K562 (cell line): ENCODE measurements around the gene STAP1. TPM values are rescaled to one million over a fixed set of nuclear protein-coding genes. Genes with fewer than 3 reads are reported as not detected.
A peak's percentile ranks its signal among the peaks of the same experiment; 100 is the strongest.

Source experiments
- DMBX1 ChIP-seq: fragments of 250-450 bp; sonication (Bioruptor Pico); IDR thresholded peaks from 2 replicates; pipeline ENCODE4 v1.8.0; 2022; ENCODE audit warnings: inconsistent platforms, mild to moderate bottlenecking, moderate library complexity, borderline replicate concordance
- HMG20A ChIP-seq: fragments of 450-650 bp; formaldehyde crosslinking; conservative IDR thresholded peaks from 2 replicates; pipeline ENCODE4 v1.4.0; 2020; ENCODE audit warnings: mild to moderate bottlenecking, mixed read lengths
- MEIS2 ChIP-seq: fragments of 450-650 bp; IDR thresholded peaks from 2 replicates; pipeline ENCODE4 v1.6.1; 2014; ENCODE audit warnings: mild to moderate bottlenecking; ENCODE audit not compliant: partially characterized antibody
- MYBL2 ChIP-seq, 2 experiments: fragments of 450-650 bp in 1 of 2; sonication (generic) in 1 of 2; formaldehyde crosslinking in 1 of 2; IDR thresholded peaks; 2 replicates each; pipeline versions ENCODE4 v1.6.1 to v1.8.1; 2017 to 2022; ENCODE audit warnings: borderline replicate concordance in 1 of 2, inconsistent platforms in 1 of 2, low read depth in 1 of 2, mild to moderate bottlenecking in 1 of 2, missing genetic modification reagents in 1 of 2, moderate library complexity in 1 of 2
- NUFIP1 ChIP-seq: fragments of 450-650 bp; IDR thresholded peaks from 2 replicates; pipeline ENCODE4 v1.6.1; 2018; ENCODE audit not compliant: partially characterized antibody
- RBBP5 ChIP-seq: fragments of 200-600 bp; sonication (generic); IDR thresholded peaks from 2 replicates; pipeline ENCODE4 v1.6.1; 2012; ENCODE audit warnings: borderline replicate concordance, mild to moderate bottlenecking, low read length, control low read depth, inconsistent platforms; ENCODE audit not compliant: insufficient read depth, poor library complexity, severe bottlenecking
- RBM39 ChIP-seq: fragments of 200-400 bp; formaldehyde crosslinking; optimal IDR thresholded peaks from 2 replicates; pipeline ENCODE3; 2018; ENCODE audit warnings: low read depth, low read length
- RHOXF2B ChIP-seq: fragments of 250-450 bp; sonication (Bioruptor Pico); conservative IDR thresholded peaks from 2 replicates; pipeline ENCODE4 v1.5.1; 2021
- SMARCA4 ChIP-seq: fragments of 450-650 bp; IDR thresholded peaks from 2 replicates; pipeline ENCODE4 v1.6.1; 2016
- SMARCB1 ChIP-seq: IDR thresholded peaks from 2 replicates; pipeline ENCODE4 v1.6.1; 2011; ENCODE audit warnings: improper control_type of control experiment, low read depth; ENCODE audit not compliant: insufficient read length
- SMARCC2 ChIP-seq: fragments of 450-650 bp; IDR thresholded peaks from 2 replicates; pipeline ENCODE4 v1.6.1; 2017; ENCODE audit warnings: antibody characterized with exemption, moderate library complexity, mild to moderate bottlenecking, low read depth
- SPI1 ChIP-seq: IDR thresholded peaks from 2 replicates; pipeline ENCODE4 v1.6.1; 2011; ENCODE audit warnings: low read depth, low read length, control low read depth, borderline replicate concordance
- SRF ChIP-seq, 2 experiments: fragments of 250-450, 450-650 bp in 1 of 2; sonication (Bioruptor Pico) in 1 of 2; sonication (generic) in 1 of 2; formaldehyde crosslinking; IDR thresholded peaks; 2 replicates each; pipeline versions ENCODE4 v1.5.0 to v1.5.1; 2020 to 2022; ENCODE audit warnings: mild to moderate bottlenecking in 1 of 2, missing genetic modification reagents in 1 of 2
- TGIF2 ChIP-seq: sonication (generic); formaldehyde crosslinking; IDR thresholded peaks from 2 replicates; pipeline ENCODE4 v1.8.1; 2022; ENCODE audit warnings: mild to moderate bottlenecking, missing genetic modification reagents, moderate library complexity
- ZBTB12 ChIP-seq: fragments of 250-450 bp; sonication (Bioruptor Pico); IDR thresholded peaks from 2 replicates; pipeline ENCODE4 v1.4.0; 2020
- ZBTB9 ChIP-seq: fragments of 450-650 bp; formaldehyde crosslinking; IDR thresholded peaks from 2 replicates; pipeline ENCODE4 v1.4.0; 2020; ENCODE audit warnings: mild to moderate bottlenecking, moderate library complexity
- ZNF140 ChIP-seq: fragments of 250-450 bp; sonication (Bioruptor Pico); IDR thresholded peaks from 2 replicates; pipeline ENCODE4 v1.8.0; 2021; ENCODE audit warnings: moderate library complexity, mild to moderate bottlenecking, inconsistent platforms
- ZNF217 ChIP-seq: sonication (generic); formaldehyde crosslinking; IDR thresholded peaks from 2 replicates; pipeline ENCODE4 v1.8.0; 2022; ENCODE audit warnings: mild to moderate bottlenecking, missing genetic modification reagents
- ZNF263 ChIP-seq: sonication (generic); formaldehyde crosslinking; IDR thresholded peaks from 2 replicates; pipeline ENCODE4 v1.8.0; 2022; ENCODE audit warnings: mild to moderate bottlenecking, missing genetic modification reagents, borderline replicate concordance
- ZNF316 ChIP-seq: fragments of 450-650 bp; IDR thresholded peaks from 2 replicates; pipeline ENCODE4 v1.6.1; 2016
- ZNF592 ChIP-seq: fragments of 450-650 bp; IDR thresholded peaks from 2 replicates; pipeline ENCODE4 v1.6.1; 2017; ENCODE audit warnings: antibody characterized with exemption, mild to moderate bottlenecking
- ZNF707 ChIP-seq: fragments of 250-450 bp; sonication (Bioruptor Pico); conservative IDR thresholded peaks from 2 replicates; pipeline ENCODE4 v1.8.0; 2022; ENCODE audit warnings: inconsistent platforms, mild to moderate bottlenecking, moderate library complexity
- polyA plus RNA-seq, 8 experiments: library from polyadenylated mRNA; depleted of rRNA in 4 of 8; stranded (reverse) in 5 of 8; unstranded in 3 of 8; fragments of >200 nt; fragmentation: Nextera tagmentation in 2 of 8; fragmentation: Illumina TruSeq in 1 of 8; extraction: Ambion mirVana in 2 of 8; extraction: Trizol in 1 of 8; gene quantifications; 2 replicates each; pipeline versions ENCODE4 v1.2.1 to v1.2.3, GENCODE V29; 2011 to 2014; ENCODE audit warnings: inconsistent platforms in 1 of 8, missing spikeins in 1 of 8
- total RNA-seq, 7 experiments: library from RNA; depleted of rRNA in 6 of 7; stranded (reverse); fragments of >200 nt in 6 of 7; fragmentation: Illumina TruSeq in 2 of 7; extraction: Trizol in 2 of 7; gene quantifications; 2 replicates each; pipeline versions ENCODE4 v1.2.1 to v1.2.3, GENCODE V29; 2011 to 2021; ENCODE audit warnings: low replicate concordance in 1 of 7

The STAP1 gene
- total and polyA plus RNA-seq, 9 of the 15 experiments (the other 6 are each of a cell fraction or from before 2014, with no cell fraction given), result 0.50 to 5.6 (median 1.4) TPM

GRCh38 chr4:67575232-67576058, 16.9 kb downstream of the STAP1 start (continued):
- TF ChIP-seq ZBTB9 (CRISPR knock-in tag), result no peak
- TF ChIP-seq MEIS2, result peak; percentile 28
- TF ChIP-seq RBBP5, result peak; percentile 43
- peak; percentile 16; the same call in 1 of the 2 replicates for TF ChIP-seq ZNF316
- no peak for TF ChIP-seq SMARCA4
- no peak for TF ChIP-seq RBM39
- no peak for TF ChIP-seq HMG20A (CRISPR knock-in tag)
- TF ChIP-seq TGIF2 (CRISPR knock-in tag), result no peak
- TF ChIP-seq SPI1, result peak; percentile 87
- no peak for TF ChIP-seq ZNF707 (CRISPR knock-in tag)
- TF ChIP-seq DMBX1 (CRISPR knock-in tag), result no peak
- no peak for TF ChIP-seq MYBL2 (IDR thresholded peaks at IDR 0.05; ENCODE audit: low read depth)
- no peak for TF ChIP-seq MYBL2 (CRISPR knock-in tag; IDR thresholded peaks at IDR 0.05; ENCODE audit: borderline replicate concordance)
- no peak for TF ChIP-seq NUFIP1
- no peak for TF ChIP-seq SMARCB1
- no peak for TF ChIP-seq SRF (CRISPR knock-in tag; IDR thresholded peaks at IDR 0.05)
- TF ChIP-seq SMARCC2, result no peak; the same call in 1 of the 2 replicates
- no peak for TF ChIP-seq ZNF217 (CRISPR knock-in tag)
- no peak for TF ChIP-seq ZNF140 (CRISPR knock-in tag)
- no peak for TF ChIP-seq ZNF263 (CRISPR knock-in tag)
- TF ChIP-seq ZBTB12, result no peak
- TF ChIP-seq ZNF592, result peak; percentile 83
- TF ChIP-seq RHOXF2B (CRISPR knock-in tag), result no peak
